H1 (cell line): ENCODE results near the gene ZNF407. TPM values are rescaled to one million over a fixed set of nuclear protein-coding genes. Genes with fewer than 3 reads are reported as not detected.

ENCODE experiments used
- CTCF ChIA-PET: fragments of 300-600 bp; sonication (Branson Sonifier 250); formaldehyde crosslinking; loops from one replicate; lab custom pipeline; 2021; ENCODE audit not compliant: partially characterized antibody; lab: Charles Lee
- POLR2A ChIA-PET: fragments of 300-600 bp; sonication (Branson Sonifier 250); formaldehyde crosslinking; loops from one replicate; lab custom pipeline; 2021; ENCODE audit warnings: inconsistent platforms; ENCODE audit not compliant: partially characterized antibody; lab: Charles Lee
- DNase-seq, 2 experiments: peaks; one replicate each; pipeline versions ENCODE4 v3.0.0 to v3.0.0-alpha.2; 2010 to 2022; ENCODE audit warnings: low spot score in 2 of 2, low read depth in 1 of 2, mixed read lengths in 1 of 2
- FAIRE-seq: peaks from 2 replicates; lab custom pipeline; 2011; peaks lifted over from hg19 to GRCh38; lab: Jason Lieb, UNC
- H2AFZ ChIP-seq: 2 replicates; pipeline ENCODE4 v1.8.1; 2012; ENCODE audit warnings: low read length, inconsistent platforms
- H2AK5ac ChIP-seq: 2 replicates; pipeline ENCODE4 v1.6.1; 2013; ENCODE audit warnings: low read depth, low read length
- H2BK120ac ChIP-seq: replicated peaks from 2 replicates; pipeline ENCODE3; 2013; ENCODE audit warnings: low read depth, low read length, inconsistent platforms
- H2BK12ac ChIP-seq: 2 replicates; pipeline ENCODE4 v1.6.1; 2013; ENCODE audit warnings: low read depth, low read length
- H2BK15ac ChIP-seq: 2 replicates; pipeline ENCODE4 v1.6.1; 2013; ENCODE audit warnings: low read length
- H2BK20ac ChIP-seq: 2 replicates; pipeline ENCODE4 v1.6.1; 2013; ENCODE audit warnings: low read length
- H2BK5ac ChIP-seq: 2 replicates; pipeline ENCODE4 v1.6.1; 2013; ENCODE audit warnings: low read depth, low read length
- H3K14ac ChIP-seq: 2 replicates; pipeline ENCODE4 v1.6.1; 2013; ENCODE audit warnings: inconsistent platforms; ENCODE audit not compliant: insufficient read length
- H3K18ac ChIP-seq: 2 replicates; pipeline ENCODE4 v1.6.1; 2013; ENCODE audit warnings: low read length; ENCODE audit errors: extremely low read depth
- H3K23ac ChIP-seq: 2 replicates; pipeline ENCODE4 v1.6.1; 2013; ENCODE audit warnings: inconsistent platforms; ENCODE audit not compliant: insufficient read length
- H3K23me2 ChIP-seq: 2 replicates; pipeline ENCODE4 v1.6.1; 2013; ENCODE audit warnings: low read depth, low read length
- H3K27ac ChIP-seq: 2 replicates; pipeline ENCODE4 v1.6.1; 2011; ENCODE audit warnings: low read depth, low read length, inconsistent platforms
- H3K27me3 ChIP-seq, 4 experiments: replicated peaks in 1 of 4; 1 replicate in 1 of 4; 2 replicates in 3 of 4; pipeline versions ENCODE4 v1.6.1 to v1.8.1; 2011 to 2013; ENCODE audit warnings: low read length in 3 of 4, mild to moderate bottlenecking in 3 of 4, inconsistent platforms in 2 of 4, mixed read lengths in 2 of 4, moderate library complexity in 1 of 4; ENCODE audit not compliant: control insufficient read depth in 3 of 4, insufficient read depth in 3 of 4; ENCODE audit errors: extremely low read depth in 1 of 4
- H3K36me3 ChIP-seq, 4 experiments: 2 replicates each; pipeline versions ENCODE4 v1.6.1 to v1.8.1; 2011 to 2013; ENCODE audit warnings: mild to moderate bottlenecking in 4 of 4, low read length in 3 of 4, moderate library complexity in 2 of 4, control low read depth in 1 of 4, inconsistent platforms in 1 of 4; ENCODE audit not compliant: insufficient read depth in 4 of 4, control insufficient read depth in 2 of 4
- H3K4ac ChIP-seq: replicated peaks from 2 replicates; pipeline ENCODE3; 2013; ENCODE audit warnings: low read length, low read depth, mixed read lengths, inconsistent platforms; ENCODE audit not compliant: insufficient read length
- H3K4me1 ChIP-seq, 4 experiments: replicated peaks in 1 of 4; 1 replicate in 1 of 4; 2 replicates in 3 of 4; pipeline versions ENCODE4 v1.6.1 to v1.8.1; 2011 to 2013; ENCODE audit warnings: low read length in 3 of 4, inconsistent platforms in 2 of 4, mixed read lengths in 1 of 4; ENCODE audit not compliant: insufficient read depth in 4 of 4, control insufficient read depth in 3 of 4
- H3K4me2 ChIP-seq, 2 experiments: 2 replicates each; pipeline versions ENCODE4 v1.6.1 to v1.8.1; 2011 to 2013; ENCODE audit warnings: low read depth in 2 of 2, low read length in 2 of 2, control low read depth in 1 of 2, inconsistent platforms in 1 of 2, mild to moderate bottlenecking in 1 of 2; ENCODE audit not compliant: insufficient read depth in 1 of 2
- H3K4me3 ChIP-seq, 4 experiments: fragments of 200-600, 300-600 bp in 1 of 4; sonication (generic), shearing (Covaris generic), sonication (Bioruptor Twin) in 1 of 4; 2 replicates each; pipeline versions ENCODE4 v1.5.1 to v1.8.1; 2011 to 2016; ENCODE audit warnings: low read length in 4 of 4, low read depth in 3 of 4, control low read depth in 2 of 4, inconsistent platforms in 2 of 4, mild to moderate bottlenecking in 2 of 4, mixed read lengths in 1 of 4, moderate library complexity in 1 of 4; ENCODE audit not compliant: insufficient read depth in 2 of 4; ENCODE audit errors: extremely low read depth in 1 of 4
- H3K56ac ChIP-seq: replicated peaks from 2 replicates; pipeline ENCODE3; 2013; ENCODE audit warnings: low read depth, mild to moderate bottlenecking, mixed read lengths, low read length, inconsistent platforms; ENCODE audit not compliant: insufficient read length
- H3K79me1 ChIP-seq: 2 replicates; pipeline ENCODE4 v1.6.1; 2013; ENCODE audit warnings: low read depth, low read length, control low read depth
- H3K79me2 ChIP-seq, 2 experiments: 2 replicates each; pipeline versions ENCODE4 v1.6.1 to v1.8.1; 2012 to 2013; ENCODE audit warnings: low read length in 2 of 2, mild to moderate bottlenecking in 2 of 2, inconsistent platforms in 1 of 2; ENCODE audit not compliant: insufficient read depth in 2 of 2, control insufficient read depth in 1 of 2
- H3K9ac ChIP-seq, 4 experiments: replicated peaks in 1 of 4; 1 replicate in 1 of 4; 2 replicates in 3 of 4; pipeline versions ENCODE4 v1.6.1 to v1.8.1; 2011 to 2013; ENCODE audit warnings: low read depth in 3 of 4, low read length in 3 of 4, control low read depth in 2 of 4, mild to moderate bottlenecking in 2 of 4, moderate library complexity in 2 of 4, inconsistent platforms in 1 of 4; ENCODE audit errors: extremely low read depth in 1 of 4
- H3K9me3 ChIP-seq, 2 experiments: 2 replicates each; pipeline versions ENCODE4 v1.6.1 to v1.8.1; 2012 to 2013; ENCODE audit warnings: mild to moderate bottlenecking in 2 of 2, moderate library complexity in 2 of 2, control low read depth in 1 of 2, inconsistent platforms in 1 of 2, low read depth in 1 of 2, low read length in 1 of 2, mixed read lengths in 1 of 2; ENCODE audit not compliant: insufficient read depth in 2 of 2
- H4K20me1 ChIP-seq, 2 experiments: replicated peaks in 1 of 2; 2 replicates each; pipeline versions ENCODE3 to v1.8.1; 2011 to 2013; ENCODE audit warnings: inconsistent platforms in 2 of 2, low read length in 2 of 2, mild to moderate bottlenecking in 1 of 2; ENCODE audit not compliant: insufficient read depth in 2 of 2, control insufficient read depth in 1 of 2
- H4K5ac ChIP-seq: 2 replicates; pipeline ENCODE4 v1.6.1; 2013; ENCODE audit warnings: low read length, low read depth, mixed read lengths, inconsistent platforms; ENCODE audit not compliant: insufficient read length
- H4K8ac ChIP-seq: 2 replicates; pipeline ENCODE4 v1.8.0; 2013; ENCODE audit warnings: mild to moderate bottlenecking, moderate library complexity, low read length, inconsistent platforms; ENCODE audit not compliant: insufficient read depth; ENCODE audit errors: extremely low read depth
- H4K91ac ChIP-seq: replicated peaks from 2 replicates; pipeline ENCODE3; 2013; ENCODE audit warnings: low read length, mixed read lengths, inconsistent platforms; ENCODE audit not compliant: insufficient read length
- ASH2L ChIP-seq: fragments of 200-600, 300-600 bp; sonication (generic); IDR thresholded peaks from one replicate; pipeline ENCODE4 v1.7.1; 2017; ENCODE audit warnings: low read length
- BCL11A ChIP-seq, 2 experiments: IDR thresholded peaks; one replicate each; pipeline ENCODE4 v1.6.1; 2011; ENCODE audit warnings: low read depth in 2 of 2, low read length in 2 of 2, mild to moderate bottlenecking in 2 of 2
- KDM5A ChIP-seq: fragments of 200-600 bp; IDR thresholded peaks from 2 replicates; pipeline ENCODE4 v1.7.1; 2012; ENCODE audit warnings: mild to moderate bottlenecking, low read length, inconsistent platforms, mixed read lengths
- TAF7 ChIP-seq: optimal IDR thresholded peaks from 2 replicates; pipeline ENCODE3; 2011; ENCODE audit warnings: low read depth, mild to moderate bottlenecking, inconsistent platforms, low read length, moderate library complexity, borderline replicate concordance
- WGBS, 2 experiments: shearing (Covaris generic) in 1 of 2; methylation state at CpG; one replicate each; pipeline versions ENCODE4 v1.1.6 to v1.1.7; 2013 to 2015; ENCODE audit warnings: low lambda C conversion rate in 2 of 2, mixed read lengths in 2 of 2, inconsistent platforms in 1 of 2, low coverage in 1 of 2, missing lambda C conversion rate in 1 of 2; ENCODE audit not compliant: insufficient replicate concordance in 2 of 2, insufficient coverage in 1 of 2, insufficient read length in 1 of 2; ENCODE audit errors: extremely low coverage in 1 of 2, missing lambda C conversion rate in 1 of 2; 5-methylcytosine and 5-hydroxymethylcytosine counted together
- polyA plus RNA-seq, 7 experiments: library from polyadenylated mRNA; depleted of rRNA in 3 of 7; stranded (reverse) in 5 of 7; unstranded in 2 of 7; fragments of >200 nt in 5 of 7; fragments of 200-250 nt in 2 of 7; gene quantifications; 1 replicate in 5 of 7; 2 replicates in 1 of 7; 4 replicates in 1 of 7; pipeline versions ENCODE4 v1.2.1 to v1.2.3, GENCODE V29; 2011 to 2013; ENCODE audit warnings: missing spikeins in 2 of 7, mixed read lengths in 2 of 7
- total RNA-seq: library from RNA; stranded (reverse); fragmentation: NEBNext Ultra II Directional; extraction: Animal tissue kit (Norgen Biotek cat#: 25700); gene quantifications from 2 replicates; pipeline ENCODE4 v1.2.1, GENCODE V29; 2021

ZNF407 gene
- total and polyA plus RNA-seq, 2 of the 8 experiments (the other 6 are each of a cell fraction or from before 2014, with no cell fraction given), result 1.5 to 6.8 TPM

GRCh38 chr18:74957588-74958224 lies 360.0 kb downstream of the ZNF407 start:
- no peak for FAIRE-seq
- Histone ChIP-seq H4K20me1 (peaks cover 0 to 1% of the 10 kb centered on the region in 2 experiments), H3K4me3 (no peak overlapping the region), H3K79me1 (no peaks in the 10 kb centered on the region), H3K14ac (no peak overlapping the region), H4K5ac (no peak overlapping the region), H3K23me2 (no peaks in the 10 kb centered on the region), H2AK5ac (no peak overlapping the region), H3K23ac (no peak overlapping the region), H2AFZ (no peak overlapping the region), H4K91ac (no peak overlapping the region), H3K36me3 (no peaks in the 10 kb centered on the region), H3K9me3 (no peaks in the 10 kb centered on the region), H2BK15ac (no peak overlapping the region), H2BK120ac (no peak overlapping the region), H3K27ac (no peak overlapping the region), H3K9ac (no peak overlapping the region), H3K56ac (no peak overlapping the region), H3K4me2 (no peak overlapping the region), H2BK12ac (no peak overlapping the region), H3K79me2 (no peaks in the 10 kb centered on the region), H3K18ac (no peak overlapping the region), H3K4me1 (no peaks in the 10 kb centered on the region; a peak in 1 of 7 replicates), H2BK20ac (no peak overlapping the region), H3K27me3 (no peaks in the 10 kb centered on the region), H2BK5ac (no peak overlapping the region), H3K4ac (no peak overlapping the region), H4K8ac (no peak overlapping the region)
- DNase-seq, result no peak
- CTCF ChIA-PET, result interaction anchor here (1.1 to 3.3 kb wide), 4 partner anchors 29 to 137 kb away, joined by 3 to 8 read pairs (median 6); no protein-coding TSS in a partner anchor
- POLR2A ChIA-PET, result no interaction called here
- 94% methylated on average over 8 of the region's 8 CpGs; no CpG with 5 or more reads in 1 of the 2 experiments for WGBS, 2 experiments
- TF ChIP-seq BCL11A (IDR thresholded peaks at IDR 0.05; ENCODE audit: low read depth in 2 of 2, low read length in 2 of 2), result no peak
- TF ChIP-seq ASH2L, result no peak
- no peak for TF ChIP-seq TAF7
- TF ChIP-seq KDM5A, result no peak
